Measurements from ENCODE around the gene C1QL1. TPM values are rescaled to one million over a fixed set of nuclear protein-coding genes. Genes with fewer than 3 reads are reported as not detected.

Gene C1QL1
- total RNA-seq, 2 experiments from 2014 or later, result not detected

Small RNA genes within 50 kb of the gene (microRNA-seq; reads per million reads assigned to microRNA genes)
- not detected for gene MIR6783

Other genes with a start within 250 kb of the C1QL1 start
- gene ADAM11, start 209.3 kb downstream of the C1QL1 start, total RNA-seq, result under 1 TPM; 0.55 to 0.77 TPM
- 1 to 10 TPM; 1.0 to 1.4 TPM for gene GJC1, start 138.0 kb downstream of the C1QL1 start, total RNA-seq
- not detected for gene HIGD1B, start 120.4 kb downstream of the C1QL1 start, total RNA-seq
- 100 to 1,000 TPM; 109 to 112 TPM for gene EFTUD2, start 68.9 kb downstream of the C1QL1 start, total RNA-seq
- gene GFAP, start 52.8 kb downstream of the C1QL1 start, total RNA-seq, result not detected
- gene KIF18B, start 20.5 kb downstream of the C1QL1 start, total RNA-seq, result 10 to 100 TPM; 66.7 to 70.5 TPM
- gene DCAKD, start 83.3 kb upstream of the C1QL1 start, total RNA-seq, result 10 to 100 TPM; 35.5 TPM
- gene NMT1, start 93.0 kb upstream of the C1QL1 start, total RNA-seq, result 100 to 1,000 TPM; 132 to 141 TPM
- gene PLCD3, start 164.2 kb upstream of the C1QL1 start, total RNA-seq, result 1 to 10 TPM; 4.2 to 4.9 TPM
- 10 to 100 TPM; 24.5 to 25.0 TPM for gene ACBD4, start 167.4 kb upstream of the C1QL1 start, total RNA-seq
- gene HEXIM1, start 180.2 kb upstream of the C1QL1 start, total RNA-seq, result 10 to 100 TPM; 33.6 to 33.7 TPM
- 1 to 10 TPM; 6.7 to 7.7 TPM for gene HEXIM2, start 193.6 kb upstream of the C1QL1 start, total RNA-seq